ENCODE measurements around the gene DAPL1. TPM values are rescaled to one million over a fixed set of nuclear protein-coding genes. Genes with fewer than 3 reads are reported as not detected.
A peak's percentile ranks its signal among the peaks of the same experiment; 100 is the strongest.
"Not testable (repeated sequence)": the region's sequence is repeated elsewhere in the genome, so short reads cannot be mapped to it uniquely, and the experiment has no call there.

DAPL1 gene
- total RNA-seq, 3 donors from 2014 or later: not detected

DNA sequence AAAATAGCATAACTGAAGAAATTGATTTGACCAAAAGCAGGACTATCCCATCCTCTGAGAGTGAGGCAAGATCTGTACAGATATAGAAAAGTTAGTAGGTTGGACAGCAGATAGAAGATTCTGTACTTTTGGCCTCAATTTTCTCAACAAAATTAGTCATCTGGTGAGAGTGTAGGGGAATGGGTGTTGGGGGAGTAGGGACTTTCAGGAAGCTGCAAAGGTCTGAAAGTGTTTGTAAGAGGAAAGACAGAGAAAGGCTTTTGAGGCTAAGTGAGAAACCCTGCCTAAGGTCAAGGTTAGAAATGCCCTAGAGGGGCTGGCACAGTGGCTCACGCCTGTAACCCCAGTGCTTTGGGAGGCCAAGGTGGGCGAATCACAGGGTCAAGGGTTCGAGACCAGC lies 40.3 kb downstream of the DAPL1 start:
- H3K27me3 ChIP-seq: no peaks in the 10 kb centered on the region
- H3K4me1 ChIP-seq: no peaks in the 10 kb centered on the region
- H3K27ac ChIP-seq: no peak overlapping the region
- no peak overlapping the region for H3K4me3 ChIP-seq
- no peaks in the 10 kb centered on the region for H3K36me3 ChIP-seq
- intact Hi-C loops (cut with DNase I; ENCODE audit: low total_unique reads): no loop called here
- H3K9me3 ChIP-seq: no peaks in the 10 kb centered on the region
- no peak for DNase-seq (ENCODE audit: low spot score in 2 of 2)
- TF ChIP-seq POLR2AphosphoS5 (IDR thresholded peaks at IDR 0.05): no peak

DNA sequence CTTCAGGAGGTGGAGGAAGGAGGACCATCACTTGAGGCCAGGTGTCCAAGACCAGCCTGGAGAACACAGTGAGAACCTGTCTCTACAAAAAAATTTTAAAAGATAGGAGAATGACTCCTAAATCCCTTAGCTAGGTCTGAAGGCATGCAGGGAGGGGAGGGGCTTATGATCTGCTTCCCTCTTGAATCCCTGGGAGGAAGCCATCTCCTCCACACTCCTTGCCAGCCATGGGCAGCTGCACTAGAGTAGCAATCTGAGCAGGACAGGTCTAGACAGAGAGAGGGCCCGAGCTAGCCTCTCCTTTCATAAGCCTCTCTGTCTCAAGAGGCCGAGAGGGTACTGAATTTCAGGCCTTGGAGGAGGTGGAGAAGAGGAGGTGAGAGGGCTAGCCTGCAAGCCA lies 42.5 kb downstream of the DAPL1 start:
- DNase-seq (ENCODE audit: low spot score in 2 of 2): no peak
- Histone ChIP-seq H3K36me3 (no peaks in the 10 kb centered on the region), H3K9me3 (no peaks in the 10 kb centered on the region), H3K27me3 (no peaks in the 10 kb centered on the region), H3K4me3 (no peak overlapping the region), H3K27ac (no peak overlapping the region), H3K4me1 (no peaks in the 10 kb centered on the region)
- intact Hi-C loops (cut with DNase I; ENCODE audit: low total_unique reads): no loop called here
- TF ChIP-seq, protein P1, sequence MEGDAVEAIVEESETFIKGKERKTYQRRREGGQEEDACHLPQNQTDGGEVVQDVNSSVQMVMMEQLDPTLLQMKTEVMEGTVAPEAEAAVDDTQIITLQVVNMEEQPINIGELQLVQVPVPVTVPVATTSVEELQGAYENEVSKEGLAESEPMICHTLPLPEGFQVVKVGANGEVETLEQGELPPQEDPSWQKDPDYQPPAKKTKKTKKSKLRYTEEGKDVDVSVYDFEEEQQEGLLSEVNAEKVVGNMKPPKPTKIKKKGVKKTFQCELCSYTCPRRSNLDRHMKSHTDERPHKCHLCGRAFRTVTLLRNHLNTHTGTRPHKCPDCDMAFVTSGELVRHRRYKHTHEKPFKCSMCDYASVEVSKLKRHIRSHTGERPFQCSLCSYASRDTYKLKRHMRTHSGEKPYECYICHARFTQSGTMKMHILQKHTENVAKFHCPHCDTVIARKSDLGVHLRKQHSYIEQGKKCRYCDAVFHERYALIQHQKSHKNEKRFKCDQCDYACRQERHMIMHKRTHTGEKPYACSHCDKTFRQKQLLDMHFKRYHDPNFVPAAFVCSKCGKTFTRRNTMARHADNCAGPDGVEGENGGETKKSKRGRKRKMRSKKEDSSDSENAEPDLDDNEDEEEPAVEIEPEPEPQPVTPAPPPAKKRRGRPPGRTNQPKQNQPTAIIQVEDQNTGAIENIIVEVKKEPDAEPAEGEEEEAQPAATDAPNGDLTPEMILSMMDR (IDR thresholded peaks at IDR 0.05): no peak
- TF ChIP-seq POLR2AphosphoS5 (IDR thresholded peaks at IDR 0.05): no peak

DNA sequence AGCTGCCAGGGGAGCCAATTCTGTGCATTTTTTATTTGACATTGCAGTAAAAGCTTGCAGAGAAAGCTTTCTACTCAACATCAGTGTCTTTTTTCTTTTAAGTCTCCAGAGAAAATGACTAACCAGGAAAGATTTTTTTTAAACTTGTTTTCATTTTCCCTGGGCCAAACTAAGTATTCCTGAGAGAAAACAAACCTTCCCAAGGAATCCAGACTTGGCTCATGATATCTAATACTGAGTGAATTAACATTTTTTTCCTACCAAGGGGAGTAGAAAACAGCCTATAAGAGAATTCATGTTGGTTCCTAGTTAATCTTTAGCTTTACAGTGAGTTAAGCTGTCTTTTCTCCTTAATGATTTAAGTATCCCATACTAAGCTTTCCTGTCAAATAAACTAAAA lies 46.7 kb downstream of the DAPL1 start:
- TF ChIP-seq POLR2AphosphoS5 (IDR thresholded peaks at IDR 0.05) (no peak), POLR2A (IDR thresholded peaks at IDR 0.05) (no peak)
- TF ChIP-seq, protein P1 (IDR thresholded peaks at IDR 0.05): no peak
- H3K36me3 ChIP-seq: no peaks in the 10 kb centered on the region
- H3K27me3 ChIP-seq: no peaks in the 10 kb centered on the region
- intact Hi-C loops (cut with DNase I; ENCODE audit: low total_unique reads): no loop called here
- DNase-seq (ENCODE audit: low spot score in 2 of 2): no peak
- no peak overlapping the region for H3K4me3 ChIP-seq
- H3K9me3 ChIP-seq: no peaks in the 10 kb centered on the region
- H3K27ac ChIP-seq: peak overlapping the region in 1 of 2 donors; percentile 55
- no peaks in the 10 kb centered on the region for H3K4me1 ChIP-seq

DNA sequence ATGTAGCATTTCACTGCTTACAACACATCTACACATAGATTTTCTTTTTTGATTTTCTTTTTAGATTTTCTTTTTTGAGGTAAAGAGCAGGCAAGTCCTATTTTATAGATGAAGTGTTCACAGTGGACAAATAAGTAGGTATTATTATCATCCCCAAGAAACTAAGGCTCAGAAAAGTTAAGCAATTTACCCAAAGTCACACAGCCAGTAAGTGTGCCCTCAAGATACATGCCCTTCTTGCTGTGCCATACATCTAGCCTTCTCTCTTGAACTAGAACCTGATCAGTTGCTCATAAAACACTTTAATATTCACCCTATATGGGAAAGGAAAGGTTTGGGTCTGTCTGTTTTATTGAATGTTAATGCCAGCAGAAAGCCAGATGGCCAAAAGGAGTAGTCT lies 50.3 kb downstream of the DAPL1 start:
- DNase-seq (ENCODE audit: low spot score in 2 of 2): no peak

DNA sequence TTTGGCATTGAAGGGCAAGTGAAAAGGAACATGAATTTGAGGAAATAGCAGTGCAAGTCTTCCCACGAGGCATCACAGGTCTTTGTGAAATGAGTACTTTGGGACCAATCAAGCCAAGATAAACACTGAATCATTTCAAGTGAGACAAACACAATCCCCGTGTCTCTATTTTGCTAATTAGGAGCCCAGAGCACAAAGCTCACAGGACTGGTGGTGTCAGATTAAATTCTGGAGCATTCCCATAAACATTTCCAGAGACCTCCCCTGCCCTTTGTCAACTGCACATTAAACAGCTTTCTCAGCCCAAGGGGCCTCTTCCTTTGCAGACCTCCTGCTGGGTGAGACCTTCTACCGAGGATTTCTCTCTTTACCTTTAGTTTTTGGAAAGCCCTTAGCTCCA lies 50.7 kb downstream of the DAPL1 start:
- no peak for DNase-seq (ENCODE audit: low spot score in 2 of 2)
- no peak for TF ChIP-seq POLR2AphosphoS5 (IDR thresholded peaks at IDR 0.05)
- TF ChIP-seq POLR2A (IDR thresholded peaks at IDR 0.05): no peak
- TF ChIP-seq, protein P1 (IDR thresholded peaks at IDR 0.05): no peak
- H3K27ac ChIP-seq: no peak overlapping the region
- intact Hi-C loops (cut with DNase I; ENCODE audit: low total_unique reads): no loop called here
- H3K27me3 ChIP-seq: no peaks in the 10 kb centered on the region
- H3K9me3 ChIP-seq: no peaks in the 10 kb centered on the region
- H3K36me3 ChIP-seq: no peaks in the 10 kb centered on the region
- H3K4me3 ChIP-seq: no peak overlapping the region
- H3K4me1 ChIP-seq: no peaks in the 10 kb centered on the region

More for the DNA sequence above, 50.3 kb downstream of the DAPL1 start:
- H3K4me3 ChIP-seq: no peak overlapping the region
- H3K4me1 ChIP-seq: no peaks in the 10 kb centered on the region
- no peaks in the 10 kb centered on the region for H3K9me3 ChIP-seq
- no peak overlapping the region for H3K27ac ChIP-seq
- H3K36me3 ChIP-seq: no peaks in the 10 kb centered on the region
- TF ChIP-seq POLR2A (IDR thresholded peaks at IDR 0.05) (no peak), POLR2AphosphoS5 (IDR thresholded peaks at IDR 0.05) (no peak)
- TF ChIP-seq, protein P1 (IDR thresholded peaks at IDR 0.05): no peak
- H3K27me3 ChIP-seq: no peaks in the 10 kb centered on the region
- intact Hi-C loops (cut with DNase I; ENCODE audit: low total_unique reads): no loop called here

DNA sequence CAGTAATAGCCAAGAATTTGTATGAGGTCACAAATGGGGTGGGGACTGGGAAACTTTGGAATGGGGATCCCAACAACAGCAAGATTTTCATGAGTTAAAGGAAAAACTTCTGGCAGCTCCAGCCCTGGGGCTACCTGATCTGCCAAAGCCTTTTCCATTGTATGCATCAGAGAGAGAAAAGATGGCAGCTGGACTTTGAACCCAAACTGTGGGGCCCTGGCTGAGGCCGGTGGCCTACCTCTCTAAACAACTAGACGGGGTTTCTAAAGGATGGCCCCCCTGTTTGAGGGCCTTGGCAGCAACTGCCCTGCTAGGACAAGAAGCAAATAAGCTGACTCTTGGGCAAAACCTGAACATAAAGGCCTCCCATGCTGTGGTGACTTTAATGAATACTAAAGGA lies 52.4 kb downstream of the DAPL1 start:
- H3K9me3 ChIP-seq; intact Hi-C loops (cut with DNase I; ENCODE audit: low total_unique reads); H3K27ac ChIP-seq; H3K4me1 ChIP-seq; H3K27me3 ChIP-seq; H3K36me3 ChIP-seq; H3K4me3 ChIP-seq; DNase-seq (ENCODE audit: low spot score in 2 of 2): not testable (repeated sequence)

DNA sequence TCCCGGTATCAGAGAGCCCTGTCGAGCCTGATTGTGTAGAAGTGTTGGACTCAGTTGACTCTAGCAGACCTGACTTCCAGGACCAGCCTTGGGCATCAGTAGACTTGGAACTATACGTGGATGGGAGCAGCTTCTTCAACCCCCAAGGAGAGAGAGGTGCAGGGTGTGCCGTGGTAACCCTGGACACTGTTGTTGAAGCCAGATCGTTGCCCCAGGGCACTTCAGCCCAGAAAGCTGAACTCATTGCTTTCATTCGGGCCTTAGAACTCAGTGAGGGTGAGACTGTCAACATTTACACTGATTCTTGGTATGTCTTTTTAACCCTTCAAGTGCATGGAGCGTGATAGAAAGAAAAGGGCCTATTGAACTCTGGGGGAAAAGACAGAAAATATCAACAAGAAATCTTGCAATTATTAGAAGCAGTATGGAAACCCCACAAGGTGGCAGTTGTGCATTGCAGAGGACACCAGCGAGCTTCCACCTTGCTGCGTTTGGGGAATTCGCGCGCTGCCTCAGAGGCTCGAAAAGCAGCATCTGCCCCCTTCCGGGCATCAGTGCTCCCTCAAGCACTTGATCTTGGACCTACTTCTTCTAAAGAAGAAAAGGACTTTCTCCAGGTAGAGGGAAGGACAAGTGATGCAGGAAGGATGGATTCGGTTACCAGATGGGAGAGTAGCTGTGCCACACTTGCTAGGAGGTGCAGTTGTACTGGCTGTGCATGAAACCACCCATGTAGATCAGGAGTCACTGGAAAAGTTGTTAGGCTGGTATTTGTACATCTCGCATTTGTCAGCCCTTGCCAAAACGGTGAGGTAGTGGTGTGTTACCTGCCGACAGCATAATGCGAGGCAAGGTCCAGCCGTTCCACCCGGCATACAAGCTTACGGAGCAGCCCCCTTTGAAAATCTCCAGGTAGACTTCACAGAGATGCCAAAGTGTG lies 53.2 kb downstream of the DAPL1 start:
- H3K36me3 ChIP-seq; intact Hi-C loops (cut with DNase I; ENCODE audit: low total_unique reads); H3K4me3 ChIP-seq; H3K9me3 ChIP-seq; DNase-seq (ENCODE audit: low spot score in 2 of 2); H3K27ac ChIP-seq; H3K4me1 ChIP-seq; H3K27me3 ChIP-seq: not testable (repeated sequence)

DNA sequence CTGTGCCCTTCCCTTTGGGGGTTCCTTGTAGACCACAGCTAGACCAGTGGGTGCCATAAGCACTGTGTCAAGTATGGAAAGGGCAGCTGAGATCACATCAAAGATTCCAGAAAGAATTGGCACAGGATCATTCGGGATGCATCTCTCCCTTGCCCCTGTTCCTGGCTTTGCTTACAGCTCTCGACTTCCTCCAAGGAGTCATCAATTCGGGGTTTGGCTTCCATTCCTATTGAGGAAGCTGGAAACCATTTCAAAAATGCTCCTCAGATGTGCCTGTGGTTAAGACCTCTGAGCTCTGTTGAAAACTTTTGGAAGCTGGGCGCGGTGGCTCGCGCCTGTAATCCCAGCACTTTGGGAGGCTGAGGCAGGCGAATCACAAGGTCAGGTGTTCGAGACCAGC lies 65.1 kb downstream of the DAPL1 start:
- H3K9me3 ChIP-seq; H3K4me3 ChIP-seq; DNase-seq (ENCODE audit: low spot score in 2 of 2); intact Hi-C loops (cut with DNase I; ENCODE audit: low total_unique reads); H3K4me1 ChIP-seq; H3K36me3 ChIP-seq; H3K27me3 ChIP-seq: not testable (repeated sequence)
- H3K27ac ChIP-seq: peak overlapping the region in 1 of 2 donors; percentile 38

DNA sequence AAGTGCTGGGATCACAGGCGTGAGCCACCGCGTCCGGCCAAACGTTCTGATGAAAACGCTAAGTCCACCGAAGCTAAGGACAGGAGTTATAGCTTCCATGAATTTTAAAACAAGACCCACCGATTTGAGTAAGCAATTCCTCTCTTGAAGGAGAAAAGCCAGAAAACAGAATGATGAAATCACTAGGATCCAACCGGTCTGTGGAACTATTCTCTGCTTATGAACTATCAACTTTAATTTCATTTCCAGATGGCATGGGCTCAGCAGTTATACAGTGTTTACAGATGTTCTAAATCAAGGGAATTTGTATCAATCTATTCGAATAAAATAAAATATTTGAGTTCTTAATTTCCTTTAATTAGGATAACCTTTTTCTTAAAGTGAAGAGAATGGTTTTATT lies 66.5 kb downstream of the DAPL1 start:
- intact Hi-C loops (cut with DNase I; ENCODE audit: low total_unique reads); H3K4me3 ChIP-seq; H3K36me3 ChIP-seq; H3K27ac ChIP-seq; H3K9me3 ChIP-seq; H3K4me1 ChIP-seq; DNase-seq (ENCODE audit: low spot score in 2 of 2); H3K27me3 ChIP-seq: not testable (repeated sequence)

All from breast epithelium (tissue), 4 donors.